T-helper 17 cell (primary cell): Measurements from ENCODE around the gene IFNA16. TPM values are rescaled to one million over a fixed set of nuclear protein-coding genes. Genes with fewer than 3 reads are reported as not detected.
"Not testable (repeated sequence)": the region's sequence is repeated elsewhere in the genome, so short reads cannot be mapped to it uniquely, and the experiment has no call there.

Experiments
- ATAC-seq: fragments of 150-1000 bp; cut with Tn5 transposase; 2 replicates; pipeline ENCODE4 v1.10.0; 2021; ENCODE audit warnings: mild to moderate bottlenecking, moderate library complexity
- DNase-seq, 3 donors: peaks; one replicate each; pipeline versions ENCODE4 v3.0.0 to v3.0.0-alpha.2; 2020 to 2021
- H3K9me3 ChIP-seq: one replicate; pipeline ENCODE4 v1.7.0; 2013; ENCODE audit warnings: low read length, mild to moderate bottlenecking; ENCODE audit not compliant: control insufficient read depth, poor library complexity, severe bottlenecking
- H3K27ac Mint-ChIP-seq: one replicate; pipeline ENCODE4 v1.8.0; 2022; ENCODE audit warnings: mild to moderate bottlenecking, moderate library complexity, mixed read lengths
- H3K27me3 Mint-ChIP-seq: one replicate; pipeline ENCODE4 v1.8.0; 2022; ENCODE audit warnings: mixed read lengths
- H3K36me3 Mint-ChIP-seq: one replicate; pipeline ENCODE4 v1.8.0; 2022; ENCODE audit warnings: low read depth, mixed read lengths
- H3K4me1 Mint-ChIP-seq: one replicate; pipeline ENCODE4 v1.8.0; 2022; ENCODE audit warnings: mild to moderate bottlenecking, mixed read lengths
- H3K4me3 Mint-ChIP-seq: one replicate; pipeline ENCODE4 v1.8.0; 2022; ENCODE audit warnings: mild to moderate bottlenecking, moderate library complexity, mixed read lengths
- total RNA-seq, 4 donors: library from RNA in 2 of 4; stranded (reverse) in 2 of 4; gene quantifications; one replicate each; pipeline ENCODE4 v1.2.3 and lab custom pipeline; 2022 to 2026

The IFNA16 gene
- total RNA-seq, 2 donors from 2014 or later, result not detected

GRCh38 chr9:21228122-21228521, 11.0 kb upstream of the IFNA16 start, which contains the start of gene IFNA17:
Gene IFNA17 (minus strand): TSS chr9:21228222. CDS start chr9:21228173, 49 bp downstream.
- ATAC-seq (no peak), DNase-seq (no peak)
- peaks cover 30% of the 10 kb centered on the region for H3K27me3 Mint-ChIP-seq
- H3K4me3 Mint-ChIP-seq, result no peak within 1 kb of the TSS
- no peaks in the 10 kb centered on the region for H3K9me3 ChIP-seq
- H3K27ac Mint-ChIP-seq, result no peak within 1 kb of the TSS
- H3K4me1 Mint-ChIP-seq, result peaks cover 3% of the 10 kb centered on the region
- H3K36me3 Mint-ChIP-seq, result no peaks in the 10 kb centered on the region

GRCh38 chr9:21213411-21214326, 3.4 kb downstream of the IFNA16 start:
- not testable (repeated sequence) for H3K36me3 Mint-ChIP-seq, H3K4me1 Mint-ChIP-seq, H3K27ac Mint-ChIP-seq, DNase-seq, H3K9me3 ChIP-seq, H3K4me3 Mint-ChIP-seq
- ATAC-seq, result peak; percentile 42
- peaks cover 48% of the 10 kb centered on the region for H3K27me3 Mint-ChIP-seq

- not testable (repeated sequence) for H3K36me3 Mint-ChIP-seq, H3K4me1 Mint-ChIP-seq, DNase-seq, H3K9me3 ChIP-seq, H3K27ac Mint-ChIP-seq, H3K4me3 Mint-ChIP-seq, ATAC-seq
- H3K27me3 Mint-ChIP-seq, result peaks cover 43% of the 10 kb centered on the region
Observed at GRCh38 chr9:21212160-21212559, 5.0 kb downstream of the IFNA16 start.

GRCh38 chr9:21210782-21211181, 6.3 kb downstream of the IFNA16 start:
- not testable (repeated sequence) for H3K36me3 Mint-ChIP-seq, H3K4me1 Mint-ChIP-seq, H3K4me3 Mint-ChIP-seq, DNase-seq, H3K27ac Mint-ChIP-seq, H3K9me3 ChIP-seq, ATAC-seq
- peaks cover 34% of the 10 kb centered on the region for H3K27me3 Mint-ChIP-seq

- no peak overlapping the region for H3K4me3 Mint-ChIP-seq
- no peaks in the 10 kb centered on the region for H3K9me3 ChIP-seq
- peaks cover 3% of the 10 kb centered on the region for H3K4me1 Mint-ChIP-seq
- DNase-seq (no peak), ATAC-seq (no peak)
- H3K27me3 Mint-ChIP-seq, result peaks cover 29% of the 10 kb centered on the region
- peaks cover 11% of the 10 kb centered on the region for H3K36me3 Mint-ChIP-seq
- H3K27ac Mint-ChIP-seq, result no peak overlapping the region
Observed at GRCh38 chr9:21210311-21210710, 6.8 kb downstream of the IFNA16 start.

GRCh38 chr9:21207043-21207442, 10.1 kb downstream of the IFNA16 start, which contains the start of gene IFNA10:
Gene IFNA10 (minus strand): TSS chr9:21207143. CDS start chr9:21207097, 46 bp downstream.
- ATAC-seq, H3K36me3 Mint-ChIP-seq, H3K4me1 Mint-ChIP-seq, DNase-seq, H3K27ac Mint-ChIP-seq, H3K4me3 Mint-ChIP-seq, H3K9me3 ChIP-seq: not testable (repeated sequence)
- peaks cover 27% of the 10 kb centered on the region for H3K27me3 Mint-ChIP-seq

- peaks cover 33% of the 10 kb centered on the region for H3K27me3 Mint-ChIP-seq
- no peaks in the 10 kb centered on the region for H3K9me3 ChIP-seq
- no peak for ATAC-seq
- DNase-seq, result no peak
- no peak overlapping the region for H3K4me3 Mint-ChIP-seq
- H3K4me1 Mint-ChIP-seq, result no peaks in the 10 kb centered on the region
- no peak overlapping the region for H3K27ac Mint-ChIP-seq
- H3K36me3 Mint-ChIP-seq, result peaks cover 9% of the 10 kb centered on the region
Observed at GRCh38 chr9:21205204-21205603, 11.9 kb downstream of the IFNA16 start.

- not testable (repeated sequence) for ATAC-seq, H3K36me3 Mint-ChIP-seq, H3K9me3 ChIP-seq, H3K4me3 Mint-ChIP-seq, H3K4me1 Mint-ChIP-seq, H3K27ac Mint-ChIP-seq, DNase-seq
- peaks cover 29% of the 10 kb centered on the region for H3K27me3 Mint-ChIP-seq
Observed at GRCh38 chr9:21202105-21202504, 15.0 kb downstream of the IFNA16 start, which contains the start of gene IFNA7. Gene IFNA7 (minus strand): TSS chr9:21202205. CDS start chr9:21202165, 40 bp downstream.

- H3K9me3 ChIP-seq, H3K4me1 Mint-ChIP-seq, H3K27ac Mint-ChIP-seq, DNase-seq, H3K36me3 Mint-ChIP-seq: not testable (repeated sequence)
- Mint-ChIP-seq H3K27me3 (peaks cover 17% of the 10 kb centered on the region), H3K4me3 (peak overlapping the region; percentile 60)
- peak; percentile 93 for ATAC-seq
Observed at GRCh38 chr9:21194867-21195776, 22.0 kb downstream of the IFNA16 start.

GRCh38 chr9:21187487-21187886, 29.6 kb downstream of the IFNA16 start, which contains the start of gene IFNA4:
Gene IFNA4 (minus strand): TSS chr9:21187587. CDS start chr9:21187531, 56 bp downstream.
- not testable (repeated sequence) for H3K27me3 Mint-ChIP-seq, H3K4me1 Mint-ChIP-seq, ATAC-seq, DNase-seq, H3K36me3 Mint-ChIP-seq, H3K9me3 ChIP-seq, H3K27ac Mint-ChIP-seq, H3K4me3 Mint-ChIP-seq

- Mint-ChIP-seq H3K27ac (peak overlapping the region; percentile 81), H3K4me1 (peaks cover 11% of the 10 kb centered on the region)
- H3K36me3 Mint-ChIP-seq, H3K27me3 Mint-ChIP-seq, H3K9me3 ChIP-seq, DNase-seq, H3K4me3 Mint-ChIP-seq: not testable (repeated sequence)
- ATAC-seq, result peak; percentile 87
Observed at GRCh38 chr9:21182810-21183736, 34.0 kb downstream of the IFNA16 start.

GRCh38 chr9:21174671-21175070, 42.4 kb downstream of the IFNA16 start:
- no peaks in the 10 kb centered on the region for H3K4me1 Mint-ChIP-seq
- ATAC-seq (no peak), DNase-seq (no peak)
- peaks cover 7% of the 10 kb centered on the region for H3K27me3 Mint-ChIP-seq
- H3K36me3 Mint-ChIP-seq, result peaks cover 2% of the 10 kb centered on the region
- no peaks in the 10 kb centered on the region for H3K9me3 ChIP-seq
- H3K4me3 Mint-ChIP-seq, result no peak overlapping the region
- no peak overlapping the region for H3K27ac Mint-ChIP-seq
